Glomerular endothelial cell (primary cell): ENCODE results near the gene TAOK1. TPM values are rescaled to one million over a fixed set of nuclear protein-coding genes. Genes with fewer than 3 reads are reported as not detected.

Experiments
- DNase-seq: peaks from one replicate; pipeline ENCODE4 v3.0.0-alpha.2; 2011; ENCODE audit warnings: low read depth, low spot score; ENCODE audit errors: extremely low read depth
- total RNA-seq: library from RNA; depleted of rRNA; stranded (reverse); fragments of >200 nt; gene quantifications from 2 replicates; pipeline ENCODE4 v1.2.3, GENCODE V29; 2015

TAOK1 gene
- total RNA-seq, 1 donor from 2014 or later = 60.1 TPM

DNA sequence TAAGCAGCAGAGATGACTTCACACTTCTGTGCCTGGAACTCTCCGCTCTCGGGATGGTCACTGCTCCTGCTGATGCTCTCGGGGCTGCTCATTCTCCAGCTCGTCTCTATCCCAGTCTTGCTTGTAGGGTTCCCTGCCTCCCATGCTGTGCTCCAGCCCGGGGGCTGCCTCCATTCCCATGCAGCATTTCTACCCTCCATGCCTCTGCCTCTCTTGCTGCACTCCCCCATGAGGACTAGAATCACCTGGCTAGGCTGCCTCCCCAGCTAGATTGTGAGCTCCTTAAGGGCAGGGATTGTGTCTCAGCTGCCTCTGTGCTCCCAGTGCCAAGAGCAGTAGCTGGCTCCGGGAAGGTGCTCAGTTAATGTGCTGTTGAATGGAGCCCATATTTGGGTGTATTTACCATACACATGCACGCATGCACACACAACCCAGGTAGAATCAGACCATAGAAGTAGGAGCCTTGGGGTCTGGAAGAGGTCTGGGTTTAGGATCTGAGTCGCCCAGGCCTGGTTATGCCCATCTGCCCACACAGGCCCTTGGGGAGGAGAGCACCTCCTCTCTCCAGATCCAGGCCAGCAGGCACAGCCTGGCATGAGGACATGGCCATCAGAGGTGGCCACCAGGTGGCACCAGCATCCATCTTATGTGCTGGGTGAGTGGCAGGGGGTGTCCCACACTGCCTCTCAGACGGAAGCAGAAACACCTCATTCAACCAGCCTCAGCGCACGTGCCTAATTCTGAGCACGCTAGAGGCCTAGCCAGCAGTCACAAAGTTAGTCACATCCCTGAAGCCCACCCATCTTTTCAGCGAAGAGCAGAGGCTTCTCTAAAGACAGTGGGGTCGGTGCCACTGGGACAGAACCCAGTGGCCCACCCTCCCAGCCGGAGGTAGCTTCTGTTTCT is 190.0 kb downstream of the TAOK1 start:
- peak; percentile 45 for DNase-seq

DNA sequence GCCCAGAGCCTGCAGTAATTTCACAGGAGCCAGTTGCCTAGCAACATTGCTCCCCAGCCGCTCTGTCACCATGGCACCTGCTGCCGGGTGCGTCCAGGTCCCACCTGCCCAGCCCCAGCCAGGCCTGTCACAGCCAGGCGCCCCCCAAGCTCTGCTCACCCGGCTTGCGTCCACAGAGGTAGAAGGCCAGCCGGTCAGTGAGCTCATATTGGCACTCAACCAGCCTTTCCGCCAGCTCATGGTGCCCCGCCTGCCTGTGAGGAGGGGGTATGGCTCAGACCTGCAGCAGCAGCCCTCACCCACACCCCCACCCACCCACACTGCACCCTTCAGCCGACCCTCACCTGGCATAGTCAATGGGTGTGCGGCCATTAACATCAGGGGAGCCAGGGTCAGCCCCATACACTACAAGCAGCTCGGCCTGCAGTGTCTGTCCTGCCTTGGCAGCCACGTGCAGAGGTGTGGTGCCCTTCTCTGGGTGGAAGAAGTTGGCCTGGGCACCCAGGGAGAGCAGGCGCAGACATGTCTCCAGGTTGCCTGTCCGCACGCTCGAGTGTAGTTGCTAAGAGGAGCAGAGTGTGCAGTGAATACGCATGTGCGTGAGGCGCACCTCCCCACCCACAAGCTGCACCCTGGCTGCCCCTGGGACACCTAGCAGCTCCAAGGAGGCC is 191.6 kb downstream of the TAOK1 start:
- no peak for DNase-seq

DNA sequence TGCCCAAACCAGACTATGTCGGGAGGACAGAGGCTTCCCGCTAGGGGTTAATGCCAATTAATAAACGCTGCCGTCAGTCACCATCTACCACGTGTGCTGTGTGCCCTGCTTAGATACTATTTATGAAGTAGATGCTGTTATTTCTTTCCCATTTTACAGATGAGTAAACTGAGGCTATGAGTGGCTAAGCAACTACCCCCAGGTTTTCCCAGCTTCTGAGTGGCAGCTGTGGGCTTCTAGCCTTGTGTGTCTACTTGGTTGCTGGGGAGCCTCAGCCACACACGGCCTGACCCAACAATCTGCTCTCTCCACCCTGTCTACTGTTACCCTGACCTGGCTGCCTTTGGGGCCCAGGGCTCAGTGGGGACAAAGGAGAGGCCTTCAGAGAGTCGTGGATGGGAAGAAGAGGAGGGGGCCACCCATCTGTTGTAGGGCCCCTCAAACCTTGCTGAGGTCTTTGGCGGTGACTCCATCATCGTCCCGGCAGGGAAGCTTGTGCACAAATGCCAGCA is 192.1 kb downstream of the TAOK1 start:
- DNase-seq = no peak

DNA sequence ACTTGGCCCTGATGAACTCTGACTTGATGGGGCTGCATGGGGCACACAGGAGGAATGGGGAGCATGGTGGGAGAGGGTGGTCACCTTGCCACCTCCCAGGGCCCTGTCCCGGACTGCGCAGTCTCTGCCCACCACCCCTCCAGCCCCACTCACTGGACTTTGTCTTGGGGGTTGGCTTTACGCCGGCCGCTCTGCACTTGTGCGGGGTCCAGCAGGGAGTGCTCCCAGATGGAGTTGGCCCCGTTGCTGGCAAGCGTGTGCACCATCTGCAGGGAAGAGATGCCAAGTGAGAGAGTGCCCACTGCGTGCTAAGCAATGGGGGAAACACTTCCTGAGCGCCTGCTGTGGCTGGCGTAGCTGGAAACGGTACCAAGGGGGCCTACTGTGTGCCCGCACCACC is 192.6 kb downstream of the TAOK1 start:
- no peak for DNase-seq

DNA sequence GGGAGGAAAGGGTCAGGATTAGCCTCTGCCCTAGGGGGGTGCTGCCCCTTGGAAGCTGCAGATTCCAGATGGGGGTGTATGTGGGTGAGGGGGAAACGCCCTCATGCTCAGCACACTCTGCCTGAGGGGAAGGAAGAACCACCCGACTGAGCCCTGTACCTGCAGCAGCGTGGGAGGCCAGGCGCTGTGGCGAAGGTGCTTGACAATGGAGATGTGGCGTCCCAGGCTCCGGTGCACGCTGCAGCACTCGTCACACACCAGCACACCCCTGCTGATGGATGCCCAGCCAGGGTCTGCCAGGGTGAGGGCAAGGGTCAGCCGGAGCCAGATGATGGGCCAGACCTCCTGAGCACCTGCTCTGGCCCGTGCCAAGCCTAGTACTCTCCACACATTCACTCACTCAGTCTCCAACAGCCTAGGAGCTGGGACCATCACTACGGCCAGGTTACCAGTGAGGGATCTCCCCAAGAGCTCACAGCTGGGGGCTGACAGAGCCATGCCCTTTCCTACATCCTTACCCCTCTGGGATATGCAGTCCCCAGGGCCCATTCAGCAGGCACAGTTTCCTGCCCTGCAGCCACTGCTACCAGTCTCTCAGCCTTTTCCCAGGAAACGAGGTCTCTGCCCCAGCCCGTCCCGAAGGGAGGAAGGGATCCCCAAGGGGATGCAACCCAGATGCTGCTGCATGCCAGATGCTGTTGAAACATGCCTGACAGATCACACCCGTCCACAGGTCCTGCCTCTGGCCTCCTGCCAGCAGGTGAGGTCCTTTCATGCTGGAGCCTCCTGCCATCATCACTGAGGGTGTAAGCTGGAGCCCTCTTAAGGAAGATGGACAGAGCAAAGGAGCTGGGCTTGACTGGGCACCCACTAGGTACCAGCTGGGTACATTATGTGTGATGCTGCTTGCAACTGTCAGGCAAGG is 193.4 kb downstream of the TAOK1 start:
- DNase-seq = no peak

DNA sequence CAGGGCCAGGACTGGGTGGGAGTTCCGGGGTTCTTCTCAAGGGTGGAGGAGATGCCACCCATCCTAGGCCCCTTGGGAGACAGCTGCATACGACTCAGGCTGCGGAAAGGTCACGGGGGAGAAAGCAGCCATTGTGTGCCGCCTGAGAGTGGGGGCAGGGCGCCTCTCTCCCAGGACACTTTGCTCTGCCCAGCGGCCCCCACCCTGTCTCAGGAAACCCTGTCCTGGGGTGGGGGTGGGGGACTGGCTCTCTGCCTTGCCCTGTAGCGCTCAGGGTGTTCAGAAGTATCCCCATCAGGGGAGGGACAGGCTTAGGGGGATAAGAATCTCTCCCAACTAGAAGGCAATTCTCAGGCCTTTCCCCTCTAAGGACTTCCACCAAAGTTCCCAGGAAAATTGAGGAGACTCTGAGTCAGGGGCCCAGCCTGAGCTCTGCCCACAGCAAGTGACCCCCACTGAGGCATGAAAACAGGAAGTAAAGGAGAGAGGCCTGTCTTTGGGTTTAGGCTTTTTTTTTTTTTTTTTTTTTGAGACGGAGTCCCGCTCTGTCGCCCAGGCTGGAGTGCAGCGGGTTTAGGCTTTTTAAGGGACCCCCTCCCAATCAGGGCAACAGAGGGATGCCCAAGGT is 194.4 kb downstream of the TAOK1 start:
- no peak for DNase-seq

DNA sequence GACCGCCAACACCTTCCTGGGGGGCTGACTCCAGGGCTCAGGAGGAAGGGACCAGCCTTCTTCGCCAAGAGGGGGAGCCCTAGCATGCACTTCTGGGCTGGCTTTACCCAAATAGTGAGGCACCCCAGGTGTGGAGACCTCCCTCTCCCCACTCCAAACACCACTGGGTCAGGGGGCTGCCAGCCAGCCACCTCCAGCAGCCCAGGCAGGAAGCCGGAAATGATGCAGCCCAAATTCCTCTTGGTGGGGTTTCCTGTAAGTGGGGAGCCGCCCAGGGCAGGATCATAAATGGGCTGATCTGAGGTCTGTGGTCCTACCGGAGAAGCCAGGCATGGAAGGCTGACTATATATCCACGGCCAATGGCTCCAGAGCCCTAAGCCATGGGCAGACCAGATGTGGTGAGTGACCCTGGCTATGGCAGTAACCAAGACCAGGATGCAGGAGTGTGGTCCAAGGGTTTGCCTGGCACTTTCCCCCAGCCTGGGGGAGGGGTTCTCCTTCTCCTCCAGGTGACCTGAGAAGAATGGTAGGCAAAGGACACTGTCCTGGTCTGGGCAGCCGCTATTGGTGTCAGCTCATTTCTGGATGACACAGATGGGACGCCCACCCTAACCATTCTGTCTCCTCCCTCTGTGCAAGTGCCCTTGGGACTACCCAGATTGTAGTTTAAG is 195.1 kb downstream of the TAOK1 start:
- DNase-seq = no peak

DNA sequence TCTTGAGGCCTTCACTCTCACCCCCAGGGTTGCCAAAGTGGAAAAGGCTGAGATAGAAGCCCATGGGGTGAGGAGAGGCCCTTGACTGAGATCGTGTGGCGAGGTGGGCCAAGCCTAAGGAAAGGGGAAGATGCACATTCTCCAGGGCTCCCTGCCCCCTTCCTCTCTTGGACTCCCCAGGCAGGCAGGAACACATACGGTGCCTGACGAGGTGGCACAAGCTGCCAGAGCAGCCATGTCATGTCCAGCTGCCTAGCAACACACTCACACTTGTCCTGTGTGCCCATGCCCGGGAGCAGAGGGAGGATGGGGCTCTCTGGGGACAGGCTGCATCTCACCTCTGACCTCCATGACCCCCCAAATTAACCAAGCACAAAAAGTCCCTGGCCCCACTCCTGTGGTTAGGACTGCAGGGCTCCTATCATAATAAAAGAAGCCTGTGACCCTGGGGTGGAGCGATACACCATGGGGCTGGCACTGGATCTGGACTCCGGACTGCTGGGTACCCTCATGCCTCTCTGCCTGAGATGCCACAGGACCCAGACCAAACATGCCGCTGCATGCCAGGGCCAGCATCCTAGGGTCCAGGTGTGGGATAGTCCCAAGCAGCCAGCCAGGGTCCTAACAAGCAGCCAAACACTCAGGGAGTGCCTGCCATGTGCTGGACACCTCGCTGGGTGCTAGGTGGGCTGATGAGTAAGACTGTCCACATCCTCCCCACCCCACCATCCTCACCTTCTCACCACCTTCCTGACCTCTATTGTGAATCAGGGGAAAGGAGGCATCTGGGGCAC is 196.7 kb downstream of the TAOK1 start:
- DNase-seq = no peak

DNA sequence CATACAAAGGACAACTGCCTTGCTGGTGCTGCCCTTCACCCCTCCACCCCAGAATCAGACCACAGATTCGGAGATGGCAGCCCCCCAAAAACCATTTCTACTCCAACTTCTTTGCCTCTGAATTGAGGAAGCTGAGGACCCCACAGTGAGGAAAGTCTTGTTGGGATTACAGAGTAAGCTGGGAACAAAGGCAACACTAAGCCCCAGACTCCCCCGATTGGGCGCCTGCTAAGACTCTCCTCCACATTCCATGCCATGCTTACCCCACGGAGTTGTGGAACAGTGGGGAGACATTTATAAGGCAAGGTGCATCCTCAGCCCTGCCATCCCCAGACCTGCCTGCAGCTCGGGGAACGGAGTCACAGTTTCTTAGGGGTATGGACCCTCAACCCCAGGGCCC is 197.4 kb downstream of the TAOK1 start:
- DNase-seq = no peak

DNA sequence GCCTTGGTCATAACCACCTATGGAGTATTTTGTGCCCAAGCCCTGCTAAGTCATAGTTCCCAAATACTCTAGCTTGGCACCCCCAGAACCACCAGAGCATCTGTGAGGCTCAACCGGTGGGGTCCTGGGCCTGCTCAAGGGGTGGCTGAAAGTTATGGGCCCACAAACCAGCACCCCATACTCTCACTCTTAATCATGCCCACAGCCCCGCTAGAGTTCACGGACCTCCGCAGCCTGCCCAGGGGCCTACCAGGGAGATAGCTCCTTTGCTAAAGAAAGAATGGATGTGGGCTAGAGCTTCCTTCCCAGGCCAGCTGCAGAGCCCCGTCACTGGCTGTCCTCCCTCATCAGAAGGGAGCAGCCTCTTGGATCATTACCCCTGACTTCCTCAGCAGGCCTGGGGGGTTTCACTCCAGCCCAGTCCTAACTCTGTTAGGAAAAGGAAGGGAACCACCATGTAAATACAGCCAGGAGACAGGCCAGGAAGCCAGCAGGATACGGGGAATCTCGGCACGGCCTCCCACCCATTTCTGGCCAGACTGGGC is 197.9 kb downstream of the TAOK1 start:
- no peak for DNase-seq

DNA sequence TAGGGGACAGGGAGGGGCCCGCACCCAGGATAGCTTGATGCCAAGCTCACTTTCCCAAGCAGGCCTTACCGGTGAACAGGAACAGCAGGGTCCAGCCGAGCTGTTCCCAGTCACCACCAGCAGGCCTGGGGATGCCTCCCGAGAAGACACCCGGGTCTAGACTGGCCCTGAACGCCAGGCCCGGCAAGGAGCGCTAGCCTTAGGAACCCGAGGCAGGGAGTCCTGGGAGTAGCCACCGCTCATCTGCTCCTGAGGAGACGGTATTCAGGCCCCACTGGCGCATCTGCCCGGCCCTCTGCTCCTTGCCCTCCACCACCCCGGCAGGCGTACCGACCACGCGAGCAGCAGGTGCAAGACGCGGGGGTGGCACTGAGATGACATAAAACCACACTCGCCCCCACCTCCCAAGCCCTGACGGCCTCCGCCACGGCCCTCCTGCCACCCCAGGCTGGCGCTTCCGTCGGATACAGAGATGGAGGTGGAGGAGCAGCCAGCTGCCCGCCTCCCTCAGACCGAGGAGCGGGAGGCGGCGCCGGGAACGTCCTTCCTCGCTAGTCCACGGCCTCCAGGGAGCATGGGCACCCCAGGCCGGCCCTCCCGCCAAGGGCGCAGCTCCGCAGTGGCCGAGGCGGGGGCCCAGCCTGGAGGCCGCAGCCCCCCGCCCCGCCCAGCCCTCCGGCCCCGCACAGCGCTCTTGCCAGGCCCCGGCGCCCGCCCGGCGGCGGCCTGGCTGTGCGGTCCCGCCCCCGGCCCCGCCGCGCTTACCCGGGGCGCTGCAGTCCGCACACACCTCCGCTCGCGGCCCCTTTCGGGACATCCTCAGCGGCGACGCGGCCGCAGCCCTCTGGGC is 198.6 kb downstream of the TAOK1 start:
- no peak for DNase-seq

DNA sequence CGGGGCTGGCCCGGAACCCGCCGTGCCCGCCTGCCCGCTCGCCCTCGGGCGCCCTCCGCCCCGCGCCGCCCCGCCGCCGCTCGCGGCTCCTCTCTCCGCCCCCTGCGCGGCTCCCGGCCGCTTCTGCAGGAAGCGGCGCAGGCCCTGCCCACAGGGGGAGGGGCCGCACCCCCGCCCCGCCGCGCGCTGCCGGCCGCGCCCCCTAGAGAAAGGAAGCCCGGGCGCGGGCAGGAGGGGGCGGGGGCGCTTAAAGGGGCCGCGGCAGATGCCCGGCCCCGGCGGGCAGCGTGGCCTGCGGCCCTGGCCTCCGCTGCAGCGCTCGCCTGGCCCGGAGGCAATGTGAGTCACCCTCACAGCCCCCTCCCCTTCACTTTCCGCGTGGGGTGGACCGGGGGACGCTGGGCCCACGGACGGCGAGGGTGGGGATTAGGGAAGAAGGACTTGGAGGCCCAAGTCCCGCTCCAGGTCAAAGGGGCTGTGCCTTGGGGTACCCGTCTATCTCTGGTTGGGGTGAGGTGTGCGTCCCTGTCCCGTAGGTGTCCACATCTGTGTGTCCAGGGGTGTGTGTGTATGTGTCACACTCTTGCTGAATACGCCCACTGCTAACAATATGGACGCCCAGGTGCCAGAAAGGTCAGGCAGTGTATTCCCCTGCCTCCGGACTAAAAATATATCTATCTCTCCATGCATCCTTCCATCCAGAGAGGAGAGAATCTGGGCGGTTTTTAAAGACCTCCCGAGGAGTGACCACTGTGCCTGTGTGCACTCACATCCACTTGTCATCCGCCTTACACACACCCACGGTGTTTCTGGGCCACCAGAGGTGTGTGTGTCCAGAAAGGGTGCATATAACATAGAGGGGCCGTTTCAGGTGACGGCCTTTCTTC is 199.6 kb downstream of the TAOK1 start, which contains the start of gene GIT1:
GIT1 (minus strand) TSS at position 125 of the 887 bp plus-strand sequence. CDS start 270 bp downstream, outside the sequence.
- DNase-seq = no peak

DNA sequence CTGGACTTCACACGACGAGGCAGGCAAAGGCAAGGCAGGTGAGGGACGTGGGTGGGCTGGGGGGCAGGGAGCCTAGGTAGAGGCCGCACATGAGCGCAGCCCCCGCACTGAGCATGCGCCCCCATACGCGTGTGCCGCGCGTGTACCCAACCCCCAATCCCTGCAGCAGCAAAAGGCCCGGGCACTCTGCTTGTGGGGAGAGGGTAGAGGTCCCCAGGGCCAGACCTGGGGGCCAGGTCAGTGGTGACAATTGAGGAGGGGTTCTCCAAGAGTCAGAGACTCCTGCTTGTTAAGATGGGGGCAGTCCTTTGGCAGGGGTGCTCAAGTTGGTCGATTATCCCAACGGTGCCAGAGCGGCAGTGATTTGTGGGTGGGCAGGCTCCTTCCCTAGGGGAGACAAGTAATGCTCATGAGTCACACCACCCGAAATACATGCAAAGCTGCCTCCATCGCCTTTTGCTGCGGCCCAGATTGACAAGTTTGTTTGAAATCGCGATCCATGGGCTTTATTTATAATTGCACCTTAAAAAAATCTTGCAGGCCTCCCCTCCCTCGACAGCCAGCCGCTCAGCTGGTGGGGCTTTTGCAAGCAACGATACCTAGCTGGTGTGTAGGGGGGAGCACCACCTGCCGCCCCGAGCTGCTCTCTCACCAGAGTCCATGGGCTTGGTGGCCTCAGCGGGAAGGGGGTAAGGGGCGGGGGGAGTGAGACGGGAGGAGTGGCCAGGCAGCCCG is 200.4 kb downstream of the TAOK1 start:
- DNase-seq = no peak

DNA sequence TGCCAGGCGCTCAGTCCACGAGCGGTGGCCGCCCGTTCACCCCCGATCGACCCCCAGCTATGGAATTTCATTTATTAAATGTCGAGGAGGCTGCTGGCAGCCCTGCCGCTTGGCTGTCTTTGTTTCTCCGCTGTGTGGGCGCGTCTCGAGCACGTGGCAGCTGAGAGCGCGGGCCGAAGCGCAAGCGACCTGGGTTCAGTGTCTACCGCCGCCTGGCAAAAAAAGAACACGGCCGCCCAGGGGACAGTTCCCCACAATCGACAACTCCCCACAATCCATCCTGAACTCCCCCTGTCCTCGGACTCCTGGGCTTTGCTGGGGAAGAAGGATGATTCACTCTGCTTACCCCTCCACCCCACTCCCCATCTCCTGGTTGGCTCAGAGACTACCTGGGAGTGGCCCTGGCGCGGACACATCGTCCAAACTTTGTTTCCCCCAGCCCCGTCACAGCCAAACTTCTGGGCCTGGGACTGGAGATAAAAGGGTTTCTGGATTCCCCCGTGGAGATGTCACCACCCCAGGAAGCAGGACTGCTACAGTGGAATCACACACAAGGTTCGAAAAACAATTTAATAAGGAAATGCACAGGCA is 201.1 kb downstream of the TAOK1 start:
- no peak for DNase-seq

DNA sequence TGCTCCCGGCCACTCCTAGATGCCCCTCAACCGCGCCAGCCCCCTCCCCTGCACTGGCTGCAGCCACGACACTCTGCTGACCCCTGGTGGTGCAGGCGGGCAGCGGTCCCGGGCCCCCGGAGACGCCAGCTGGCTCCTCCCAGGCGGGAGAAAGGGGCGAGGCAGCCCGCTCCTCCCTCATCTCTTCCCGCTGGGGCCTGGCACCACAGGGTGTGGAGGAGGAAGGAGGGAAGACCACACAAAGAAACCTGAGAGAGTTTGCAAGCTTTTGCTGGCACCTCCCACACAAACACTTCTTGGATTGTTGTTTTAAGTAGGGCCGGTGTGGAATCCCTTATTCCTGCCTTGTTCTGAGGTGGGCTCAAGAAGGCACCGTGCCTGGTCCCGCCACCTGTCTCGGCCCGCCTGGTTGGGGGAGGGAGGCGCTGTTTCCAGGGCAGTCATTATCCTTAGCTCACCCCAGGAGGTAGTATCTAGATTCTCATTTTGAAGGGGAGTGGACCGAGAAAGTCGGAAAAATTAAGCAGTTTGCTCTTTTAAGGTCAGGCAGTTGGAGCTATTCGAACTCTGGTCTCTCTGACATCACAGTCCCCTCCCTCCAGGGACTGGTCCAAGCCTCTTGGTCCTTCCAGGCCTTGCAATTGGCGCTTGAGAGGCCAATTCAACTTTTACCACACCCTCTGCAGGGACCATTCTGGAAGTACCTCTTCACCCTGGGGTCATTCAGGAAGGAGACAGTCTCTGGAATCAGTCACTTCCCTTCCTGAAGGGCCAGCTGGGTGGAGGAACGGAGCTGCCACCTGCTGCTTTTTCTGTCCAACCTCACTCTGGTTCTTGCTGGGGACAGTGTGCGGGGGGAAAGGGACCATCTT is 201.8 kb downstream of the TAOK1 start:
- DNase-seq = no peak
